H9 (cell line): ENCODE data around the gene MATN1. TPM values are rescaled to one million over a fixed set of nuclear protein-coding genes. Genes with fewer than 3 reads are reported as not detected.

Experiments used
- DNase-seq: peaks from one replicate; pipeline ENCODE4 v3.0.0-alpha.2; 2017
- H2AFZ ChIP-seq: one replicate; pipeline ENCODE4 v1.6.1; 2013; ENCODE audit warnings: mild to moderate bottlenecking, low read length, control low read depth, moderate library complexity
- H2AK5ac ChIP-seq: 2 replicates; pipeline ENCODE4 v1.6.1; 2013; ENCODE audit warnings: low read length, control low read depth, mixed read lengths; ENCODE audit not compliant: insufficient read length
- H2BK120ac ChIP-seq: one replicate; pipeline ENCODE4 v1.6.1; 2013; ENCODE audit warnings: low read depth, mild to moderate bottlenecking, low read length, control low read depth, inconsistent platforms; ENCODE audit not compliant: poor library complexity, severe bottlenecking
- H2BK12ac ChIP-seq: 2 replicates; pipeline ENCODE4 v1.6.1; 2013; ENCODE audit warnings: low read length, control low read depth, mixed read lengths, low read depth; ENCODE audit not compliant: insufficient read length
- H2BK15ac ChIP-seq: 2 replicates; pipeline ENCODE4 v1.6.1; 2013; ENCODE audit warnings: low read depth, low read length, control low read depth
- H2BK20ac ChIP-seq: one replicate; pipeline ENCODE4 v1.6.1; 2013; ENCODE audit warnings: low read depth, mild to moderate bottlenecking, low read length, control low read depth, inconsistent platforms; ENCODE audit not compliant: poor library complexity, severe bottlenecking
- H2BK5ac ChIP-seq: 2 replicates; pipeline ENCODE4 v1.6.1; 2013; ENCODE audit warnings: low read length, control low read depth, mixed read lengths; ENCODE audit not compliant: insufficient read length
- H3K14ac ChIP-seq: 2 replicates; pipeline ENCODE4 v1.6.1; 2013; ENCODE audit warnings: low read length, control low read depth; ENCODE audit not compliant: insufficient read depth
- H3K18ac ChIP-seq: 2 replicates; pipeline ENCODE4 v1.6.1; 2013; ENCODE audit warnings: low read depth, mild to moderate bottlenecking, mixed read lengths, low read length, control low read depth; ENCODE audit not compliant: insufficient read length
- H3K23ac ChIP-seq: 2 replicates; pipeline ENCODE4 v1.6.1; 2013; ENCODE audit warnings: low read length, control low read depth, mixed read lengths, low read depth; ENCODE audit not compliant: insufficient read length
- H3K23me2 ChIP-seq: 2 replicates; pipeline ENCODE4 v1.6.1; 2013; ENCODE audit warnings: low read depth, mild to moderate bottlenecking, mixed read lengths, low read length, control low read depth; ENCODE audit not compliant: insufficient read length, poor library complexity, severe bottlenecking
- H3K27ac ChIP-seq: 2 replicates; pipeline ENCODE4 v1.5.1; 2013; ENCODE audit warnings: low read length, control low read depth, mixed read lengths, low read depth; ENCODE audit not compliant: insufficient read length
- H3K27me3 ChIP-seq: 2 replicates; pipeline ENCODE4 v1.6.1; 2013; ENCODE audit warnings: low read length, control low read depth, inconsistent platforms; ENCODE audit not compliant: insufficient read depth
- H3K4ac ChIP-seq: 2 replicates; pipeline ENCODE4 v1.6.1; 2013; ENCODE audit warnings: low read depth, mild to moderate bottlenecking, control low read depth, inconsistent platforms, low read length, moderate library complexity
- H3K4me1 ChIP-seq: 2 replicates; pipeline ENCODE4 v1.6.1; 2013; ENCODE audit warnings: low read length, control low read depth, inconsistent platforms; ENCODE audit not compliant: insufficient read depth
- H3K4me2 ChIP-seq: 2 replicates; pipeline ENCODE4 v1.6.1; 2013; ENCODE audit warnings: low read length, control low read depth, mixed read lengths; ENCODE audit not compliant: insufficient read length, insufficient read depth
- H3K56ac ChIP-seq: 2 replicates; pipeline ENCODE4 v1.6.1; 2013; ENCODE audit warnings: low read depth, mild to moderate bottlenecking, mixed read lengths, low read length, control low read depth; ENCODE audit not compliant: insufficient read length
- H3K79me1 ChIP-seq: 2 replicates; pipeline ENCODE4 v1.6.1; 2013; ENCODE audit warnings: low read depth, mild to moderate bottlenecking, moderate library complexity, low read length, control low read depth, inconsistent platforms; ENCODE audit not compliant: insufficient read depth, poor library complexity, severe bottlenecking
- H3K79me2 ChIP-seq: 2 replicates; pipeline ENCODE4 v1.6.1; 2013; ENCODE audit warnings: low read length, control low read depth, inconsistent platforms; ENCODE audit not compliant: insufficient read depth
- H3K9ac ChIP-seq: 2 replicates; pipeline ENCODE4 v1.6.1; 2013; ENCODE audit warnings: low read length, control low read depth, mixed read lengths; ENCODE audit not compliant: insufficient read length; ENCODE audit errors: extremely low read depth
- H3K9me3 ChIP-seq: one replicate; pipeline ENCODE4 v1.6.1; 2013; ENCODE audit warnings: low read depth, low read length, inconsistent platforms; ENCODE audit not compliant: control insufficient read depth
- H3T11ph ChIP-seq: one replicate; pipeline ENCODE4 v1.6.1; 2013; ENCODE audit warnings: mild to moderate bottlenecking, low read length, control low read depth, inconsistent platforms
- H4K20me1 ChIP-seq: one replicate; pipeline ENCODE4 v1.6.1; 2013; ENCODE audit not compliant: control insufficient read depth, insufficient read length, insufficient read depth
- H4K5ac ChIP-seq: 2 replicates; pipeline ENCODE4 v1.6.1; 2013; ENCODE audit warnings: low read depth, mild to moderate bottlenecking, mixed read lengths, low read length, control low read depth; ENCODE audit not compliant: insufficient read length
- H4K8ac ChIP-seq: replicated peaks from 2 replicates; pipeline ENCODE4 v1.6.1; 2013; ENCODE audit warnings: low read length, control low read depth, mixed read lengths, low read depth; ENCODE audit not compliant: insufficient read length
- H4K91ac ChIP-seq: 2 replicates; pipeline ENCODE4 v1.6.1; 2013; ENCODE audit warnings: low read depth, mild to moderate bottlenecking, moderate library complexity, mixed read lengths, low read length, control low read depth; ENCODE audit not compliant: insufficient read length
- H3K27ac Mint-ChIP-seq, 3 experiments: 2 replicates in 2 of 3; 3 replicates in 1 of 3; pipeline ENCODE4 v1.8.0; 2020 to 2021; ENCODE audit warnings: mixed read lengths in 3 of 3, mild to moderate bottlenecking in 1 of 3, moderate library complexity in 1 of 3
- H3K27me3 Mint-ChIP-seq: 2 replicates; pipeline ENCODE4 v1.8.0; 2021; ENCODE audit warnings: low read depth, mild to moderate bottlenecking, moderate library complexity, mixed read lengths
- H3K36me3 Mint-ChIP-seq, 3 experiments: 2 replicates in 2 of 3; 3 replicates in 1 of 3; pipeline ENCODE4 v1.8.0; 2020 to 2021; ENCODE audit warnings: low read depth in 3 of 3, mixed read lengths in 3 of 3; ENCODE audit not compliant: insufficient read depth in 1 of 3
- H3K4me1 Mint-ChIP-seq, 2 experiments: 2 replicates each; pipeline ENCODE4 v1.8.0; 2020; ENCODE audit warnings: mixed read lengths in 2 of 2
- H3K4me3 Mint-ChIP-seq, 2 experiments: 2 replicates in 1 of 2; 3 replicates in 1 of 2; pipeline ENCODE4 v1.8.0; 2020 to 2021; ENCODE audit warnings: mild to moderate bottlenecking in 2 of 2, mixed read lengths in 2 of 2, moderate library complexity in 1 of 2
- H3K9me3 Mint-ChIP-seq, 2 experiments: 2 replicates in 1 of 2; 3 replicates in 1 of 2; pipeline ENCODE4 v1.8.0; 2020; ENCODE audit warnings: mild to moderate bottlenecking in 2 of 2, mixed read lengths in 2 of 2, moderate library complexity in 1 of 2
- CTCF ChIP-seq: fragments of 200-600 bp; sonication (generic); conservative IDR thresholded peaks from 3 replicates; pipeline ENCODE4 v1.8.0; 2021; ENCODE audit warnings: antibody characterized with exemption, mild to moderate bottlenecking
- WGBS: extraction: QIAGEN DNeasy Blood & Tissue Kit; methylation state at CpG from one replicate; pipeline ENCODE4 v1.1.7; 2013; ENCODE audit warnings: missing lambda C conversion rate, low lambda C conversion rate, mixed read lengths; ENCODE audit not compliant: insufficient read length; ENCODE audit errors: extremely low coverage; 5-methylcytosine and 5-hydroxymethylcytosine counted together
- total RNA-seq: library from RNA; stranded (reverse); gene quantifications from 2 replicates; pipeline ENCODE4 v1.2.1, GENCODE V29; 2021

MATN1 gene
- total RNA-seq, 1 experiment from 2014 or later, result not detected

- H3K36me3 Mint-ChIP-seq, result no peaks in the 10 kb centered on the region
- H4K8ac ChIP-seq, result no peak overlapping the region
- H3K27me3 Mint-ChIP-seq, result no peaks in the 10 kb centered on the region; the same call in 1 of the 2 replicates
- no peak overlapping the region for H2AFZ ChIP-seq
- H3K14ac ChIP-seq, result no peak overlapping the region
- no peak overlapping the region for H3K4me3 Mint-ChIP-seq
- H3K18ac ChIP-seq, result no peak overlapping the region
- no peaks in the 10 kb centered on the region for H3K9me3 Mint-ChIP-seq
- no peak overlapping the region for H3K23ac ChIP-seq
- H2BK15ac ChIP-seq, result no peak overlapping the region
- no peaks in the 10 kb centered on the region for H4K20me1 ChIP-seq
- no peak overlapping the region for H2BK5ac ChIP-seq
- no peak overlapping the region for H2BK12ac ChIP-seq
- no peaks in the 10 kb centered on the region for H3K27me3 ChIP-seq
- no peaks in the 10 kb centered on the region for H3K79me1 ChIP-seq
- H3K79me2 ChIP-seq, result no peaks in the 10 kb centered on the region
- no peak overlapping the region for H2BK120ac ChIP-seq
- no peak overlapping the region for H3K56ac ChIP-seq
- no peak overlapping the region for H4K5ac ChIP-seq
- H2AK5ac ChIP-seq, result no peak overlapping the region
- no peak for TF ChIP-seq CTCF
- no peak overlapping the region for H3K27ac ChIP-seq
- no peak for DNase-seq
- H3K9ac ChIP-seq, result no peak overlapping the region
- no peak overlapping the region for H3K27ac Mint-ChIP-seq
- no peak overlapping the region for H3K4ac ChIP-seq
- H3T11ph ChIP-seq, result no peak overlapping the region
- no peaks in the 10 kb centered on the region for H3K23me2 ChIP-seq
- no peaks in the 10 kb centered on the region for H3K9me3 ChIP-seq
- peaks cover 14 to 26% of the 10 kb centered on the region in 2 experiments for H3K4me1 Mint-ChIP-seq
- H4K91ac ChIP-seq, result no peak overlapping the region
- no CpG with 5 or more reads among the region's 17 CpGs for WGBS
- H3K4me1 ChIP-seq, result peaks cover 4% of the 10 kb centered on the region; the same call in 1 of the 2 replicates
- H2BK20ac ChIP-seq, result no peak overlapping the region
- no peak overlapping the region for H3K4me2 ChIP-seq
Measured at GRCh38 chr1:30664103-30664755, 59.2 kb downstream of the MATN1 start.
